ENCODE measurements around the gene EPB41. TPM values are rescaled to one million over a fixed set of nuclear protein-coding genes. Genes with fewer than 3 reads are reported as not detected.

EPB41 gene
- total RNA-seq, 1 experiment from 2014 or later: 20.2 TPM

GRCh38 chr1:28887835-28888682 lies 26.3 kb upstream of the EPB41 start:
- BruUV-seq (replicated peaks): no TSS peak
- Histone ChIP-seq H3K4me3 (ENCODE audit: low read depth in 2 of 2, low read length in 2 of 2) (peak overlapping the region; percentile 55 to 77), H3K36me3 (ENCODE audit: control insufficient read depth, insufficient read depth, low read length) (no peaks in the 10 kb centered on the region; the same call in 1 of the 2 replicates), H3K27me3 (ENCODE audit: control insufficient read depth, insufficient read depth, low read length) (no peaks in the 10 kb centered on the region), H3K4me1 (ENCODE audit: control insufficient read depth, insufficient read depth, low read length) (peaks cover 12% of the 10 kb centered on the region), H3K9me3 (ENCODE audit: control insufficient read depth, insufficient read depth, low read depth, low read length) (no peaks in the 10 kb centered on the region), H3K27ac (ENCODE audit: low read length) (no peak overlapping the region)
- in situ Hi-C loops (cut with HindIII; ENCODE audit: low pct_unique_long_range_greater_than_20kb, low sequenced_read_pairs) (no loop called here), intact Hi-C loops (cut with micrococcal nuclease; ENCODE audit: unreplicated experiment) (no loop called here)
- CTCF ChIA-PET: interaction anchor here (0.6 kb wide), 1 partner anchor 21 kb away, joined by 7 read pairs; no protein-coding TSS in a partner anchor
- TF ChIP-seq CTCF (IDR thresholded peaks at IDR 0.05): no peak
- no peak for TF ChIP-seq POLR2AphosphoS5 (IDR thresholded peaks at IDR 0.05; ENCODE audit: low read depth, low read length)
- TF ChIP-seq TCF7L2 (IDR thresholded peaks at IDR 0.05; ENCODE audit: low read depth, low read length): no peak
- no peak for TF ChIP-seq REST (IDR thresholded peaks at IDR 0.05; ENCODE audit: insufficient read depth in 1 of 2, low read depth in 2 of 2, low read length in 1 of 2)
- no peak for TF ChIP-seq SIN3A (IDR thresholded peaks at IDR 0.05; ENCODE audit: borderline replicate concordance, insufficient read depth, low read depth, low read length)
- ATAC-seq (no peak), DNase-seq (ENCODE audit: low read depth, low spot score) (no peak)
- POLR2A ChIA-PET: no interaction called here

GRCh38 chr1:28888915-28889314 lies 25.5 kb upstream of the EPB41 start:
- in situ Hi-C loops (cut with HindIII; ENCODE audit: low pct_unique_long_range_greater_than_20kb, low sequenced_read_pairs): no loop called here
- no peaks in the 10 kb centered on the region; the same call in 1 of the 2 replicates for H3K36me3 ChIP-seq (ENCODE audit: control insufficient read depth, insufficient read depth, low read length)
- H3K27me3 ChIP-seq (ENCODE audit: control insufficient read depth, insufficient read depth, low read length): no peaks in the 10 kb centered on the region
- no peak for TF ChIP-seq POLR2AphosphoS5 (IDR thresholded peaks at IDR 0.05; ENCODE audit: low read depth, low read length)
- no peak for TF ChIP-seq REST (IDR thresholded peaks at IDR 0.05; ENCODE audit: insufficient read depth in 1 of 2, low read depth in 2 of 2, low read length in 1 of 2)
- no peak for TF ChIP-seq TCF7L2 (IDR thresholded peaks at IDR 0.05; ENCODE audit: low read depth, low read length)
- no peak for TF ChIP-seq SIN3A (IDR thresholded peaks at IDR 0.05; ENCODE audit: borderline replicate concordance, insufficient read depth, low read depth, low read length)
- TF ChIP-seq CTCF (IDR thresholded peaks at IDR 0.05): no peak
- no peak overlapping the region for H3K27ac ChIP-seq (ENCODE audit: low read length)
- DNase-seq (ENCODE audit: low read depth, low spot score) (no peak), ATAC-seq (no peak)
- CTCF ChIA-PET: no interaction called here
- no peaks in the 10 kb centered on the region for H3K9me3 ChIP-seq (ENCODE audit: control insufficient read depth, insufficient read depth, low read depth, low read length)
- intact Hi-C loops (cut with micrococcal nuclease; ENCODE audit: unreplicated experiment): no loop called here
- H3K4me1 ChIP-seq (ENCODE audit: control insufficient read depth, insufficient read depth, low read length): peaks cover 12% of the 10 kb centered on the region
- POLR2A ChIA-PET: no interaction called here
- H3K4me3 ChIP-seq (ENCODE audit: low read depth in 2 of 2, low read length in 2 of 2): no peak overlapping the region
- BruUV-seq (replicated peaks): TSS peak; percentile 42
